K562 (cell line): ENCODE results near the gene PDGFA. TPM values are rescaled to one million over a fixed set of nuclear protein-coding genes. Genes with fewer than 3 reads are reported as not detected.

ENCODE experiments used
- GTF2B ChIP-seq: IDR thresholded peaks from 2 replicates; pipeline ENCODE4 v1.6.1; 2011; ENCODE audit not compliant: insufficient read length; ENCODE audit errors: extremely low read depth
- MGA ChIP-seq: fragments of 450-650 bp; IDR thresholded peaks from 2 replicates; pipeline ENCODE4 v1.6.1; 2016; ENCODE audit warnings: mild to moderate bottlenecking, moderate library complexity
- NBN ChIP-seq: fragments of 450-650 bp; IDR thresholded peaks from 2 replicates; pipeline ENCODE4 v1.6.1; 2016; ENCODE audit warnings: low read depth, mild to moderate bottlenecking
- SUPT5H ChIP-seq: fragments of 450-650 bp; IDR thresholded peaks from 2 replicates; pipeline ENCODE4 v1.6.1; 2016
- ZNF146 ChIP-seq: IDR thresholded peaks from one replicate; pipeline ENCODE4 v1.6.1; 2018; ENCODE audit warnings: missing compliant biosample characterization; ENCODE audit not compliant: unreplicated experiment
- polyA plus RNA-seq, 8 experiments: library from polyadenylated mRNA; depleted of rRNA in 4 of 8; stranded (reverse) in 5 of 8; unstranded in 3 of 8; fragments of >200 nt; fragmentation: Nextera tagmentation in 2 of 8; fragmentation: Illumina TruSeq in 1 of 8; extraction: Ambion mirVana in 2 of 8; extraction: Trizol in 1 of 8; gene quantifications; 2 replicates each; pipeline versions ENCODE4 v1.2.1 to v1.2.3, GENCODE V29; 2011 to 2014; ENCODE audit warnings: inconsistent platforms in 1 of 8, missing spikeins in 1 of 8
- total RNA-seq, 7 experiments: library from RNA; depleted of rRNA in 6 of 7; stranded (reverse); fragments of >200 nt in 6 of 7; fragmentation: Illumina TruSeq in 2 of 7; extraction: Trizol in 2 of 7; gene quantifications; 2 replicates each; pipeline versions ENCODE4 v1.2.1 to v1.2.3, GENCODE V29; 2011 to 2021; ENCODE audit warnings: low replicate concordance in 1 of 7
- TF ChIP-seq, protein P1 (sequence below): fragments of 450-650 bp; IDR thresholded peaks from 2 replicates; pipeline ENCODE4 v1.6.1; 2017; ENCODE audit warnings: antibody characterized with exemption, mild to moderate bottlenecking

PDGFA gene
- total and polyA plus RNA-seq, 9 of the 15 experiments (the other 6 are each of a cell fraction or from before 2014, with no cell fraction given): 2.5 to 10.2 (median 4.6) TPM

GRCh38 chr7:471191-471865 lies 48.3 kb downstream of the PDGFA start (continued):
- no peak for TF ChIP-seq MGA
- TF ChIP-seq, protein P1, sequence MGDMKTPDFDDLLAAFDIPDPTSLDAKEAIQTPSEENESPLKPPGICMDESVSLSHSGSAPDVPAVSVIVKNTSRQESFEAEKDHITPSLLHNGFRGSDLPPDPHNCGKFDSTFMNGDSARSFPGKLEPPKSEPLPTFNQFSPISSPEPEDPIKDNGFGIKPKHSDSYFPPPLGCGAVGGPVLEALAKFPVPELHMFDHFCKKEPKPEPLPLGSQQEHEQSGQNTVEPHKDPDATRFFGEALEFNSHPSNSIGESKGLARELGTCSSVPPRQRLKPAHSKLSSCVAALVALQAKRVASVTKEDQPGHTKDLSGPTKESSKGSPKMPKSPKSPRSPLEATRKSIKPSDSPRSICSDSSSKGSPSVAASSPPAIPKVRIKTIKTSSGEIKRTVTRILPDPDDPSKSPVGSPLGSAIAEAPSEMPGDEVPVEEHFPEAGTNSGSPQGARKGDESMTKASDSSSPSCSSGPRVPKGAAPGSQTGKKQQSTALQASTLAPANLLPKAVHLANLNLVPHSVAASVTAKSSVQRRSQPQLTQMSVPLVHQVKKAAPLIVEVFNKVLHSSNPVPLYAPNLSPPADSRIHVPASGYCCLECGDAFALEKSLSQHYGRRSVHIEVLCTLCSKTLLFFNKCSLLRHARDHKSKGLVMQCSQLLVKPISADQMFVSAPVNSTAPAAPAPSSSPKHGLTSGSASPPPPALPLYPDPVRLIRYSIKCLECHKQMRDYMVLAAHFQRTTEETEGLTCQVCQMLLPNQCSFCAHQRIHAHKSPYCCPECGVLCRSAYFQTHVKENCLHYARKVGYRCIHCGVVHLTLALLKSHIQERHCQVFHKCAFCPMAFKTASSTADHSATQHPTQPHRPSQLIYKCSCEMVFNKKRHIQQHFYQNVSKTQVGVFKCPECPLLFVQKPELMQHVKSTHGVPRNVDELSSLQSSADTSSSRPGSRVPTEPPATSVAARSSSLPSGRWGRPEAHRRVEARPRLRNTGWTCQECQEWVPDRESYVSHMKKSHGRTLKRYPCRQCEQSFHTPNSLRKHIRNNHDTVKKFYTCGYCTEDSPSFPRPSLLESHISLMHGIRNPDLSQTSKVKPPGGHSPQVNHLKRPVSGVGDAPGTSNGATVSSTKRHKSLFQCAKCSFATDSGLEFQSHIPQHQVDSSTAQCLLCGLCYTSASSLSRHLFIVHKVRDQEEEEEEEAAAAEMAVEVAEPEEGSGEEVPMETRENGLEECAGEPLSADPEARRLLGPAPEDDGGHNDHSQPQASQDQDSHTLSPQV: no peak
- peak; percentile 27; the same call in 1 of the 2 replicates for TF ChIP-seq SUPT5H
- no peak for TF ChIP-seq ZNF146 (CRISPR knock-in tag)
- TF ChIP-seq GTF2B: no peak
- TF ChIP-seq NBN: no peak
